Sigmoid colon (tissue), 3 donors: ENCODE results near the gene KRTAP19-8.

Experiments used
- POLR2A ChIP-seq, 2 donors: fragments of 450-650 bp; IDR thresholded peaks; one replicate each; pipeline ENCODE4 v1.6.1; 2016; ENCODE audit warnings: antibody characterized with exemption in 2 of 2, mild to moderate bottlenecking in 2 of 2, moderate library complexity in 2 of 2
- TF ChIP-seq, protein P1 (sequence below), 4 experiments: fragments of 450-650 bp in 3 of 4; fragments of 200-600 bp in 1 of 4; IDR thresholded peaks; one replicate each; pipeline ENCODE4 v1.5.1; 2016 to 2019; ENCODE audit warnings: antibody characterized with exemption in 4 of 4, mild to moderate bottlenecking in 3 of 4, moderate library complexity in 2 of 4

GRCh38 chr21:31052489-31053142 is 14.3 kb upstream of the KRTAP19-8 start:
- TF ChIP-seq, protein P1, sequence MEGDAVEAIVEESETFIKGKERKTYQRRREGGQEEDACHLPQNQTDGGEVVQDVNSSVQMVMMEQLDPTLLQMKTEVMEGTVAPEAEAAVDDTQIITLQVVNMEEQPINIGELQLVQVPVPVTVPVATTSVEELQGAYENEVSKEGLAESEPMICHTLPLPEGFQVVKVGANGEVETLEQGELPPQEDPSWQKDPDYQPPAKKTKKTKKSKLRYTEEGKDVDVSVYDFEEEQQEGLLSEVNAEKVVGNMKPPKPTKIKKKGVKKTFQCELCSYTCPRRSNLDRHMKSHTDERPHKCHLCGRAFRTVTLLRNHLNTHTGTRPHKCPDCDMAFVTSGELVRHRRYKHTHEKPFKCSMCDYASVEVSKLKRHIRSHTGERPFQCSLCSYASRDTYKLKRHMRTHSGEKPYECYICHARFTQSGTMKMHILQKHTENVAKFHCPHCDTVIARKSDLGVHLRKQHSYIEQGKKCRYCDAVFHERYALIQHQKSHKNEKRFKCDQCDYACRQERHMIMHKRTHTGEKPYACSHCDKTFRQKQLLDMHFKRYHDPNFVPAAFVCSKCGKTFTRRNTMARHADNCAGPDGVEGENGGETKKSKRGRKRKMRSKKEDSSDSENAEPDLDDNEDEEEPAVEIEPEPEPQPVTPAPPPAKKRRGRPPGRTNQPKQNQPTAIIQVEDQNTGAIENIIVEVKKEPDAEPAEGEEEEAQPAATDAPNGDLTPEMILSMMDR (IDR thresholded peaks at IDR 0.05) = no peak
- no peak for TF ChIP-seq POLR2A (IDR thresholded peaks at IDR 0.05)
